Keratinocyte (primary cell): ENCODE data around the gene PTGDR. TPM values are rescaled to one million over a fixed set of nuclear protein-coding genes. Genes with fewer than 3 reads are reported as not detected.

Experiments used
- DNase-seq: peaks from one replicate; pipeline ENCODE4 v3.0.0-alpha.2; 2011; ENCODE audit warnings: low read depth, missing footprints, low spot score
- FAIRE-seq: peaks from 2 replicates; lab custom pipeline; 2011; peaks lifted over from hg19 to GRCh38; lab: Jason Lieb, UNC
- H2AFZ ChIP-seq: 2 replicates; pipeline ENCODE4 v1.6.0; 2012; ENCODE audit warnings: low read length, control low read depth, inconsistent platforms; ENCODE audit not compliant: control insufficient read depth
- H3K27ac ChIP-seq: 2 replicates; pipeline ENCODE4 v1.5.1; 2011; ENCODE audit warnings: low read length; ENCODE audit not compliant: control insufficient read depth, insufficient read depth
- H3K27me3 ChIP-seq: 3 replicates; pipeline ENCODE4 v1.6.0; 2011; ENCODE audit warnings: low read length; ENCODE audit not compliant: control insufficient read depth, insufficient read depth; ENCODE audit errors: extremely low read depth
- H3K36me3 ChIP-seq, 2 experiments: 2 replicates in 1 of 2; 3 replicates in 1 of 2; pipeline ENCODE4 v1.5.1; 2011; ENCODE audit warnings: low read length in 2 of 2, mild to moderate bottlenecking in 1 of 2; ENCODE audit not compliant: control insufficient read depth in 2 of 2, insufficient read depth in 2 of 2; ENCODE audit errors: extremely low read depth in 1 of 2
- H3K4me1 ChIP-seq: 3 replicates; pipeline ENCODE4 v1.5.1; 2011; ENCODE audit warnings: low read length; ENCODE audit not compliant: control insufficient read depth, insufficient read depth; ENCODE audit errors: extremely low read depth
- H3K4me2 ChIP-seq: 3 replicates; pipeline ENCODE4 v1.6.0; 2011; ENCODE audit warnings: low read depth, low read length; ENCODE audit not compliant: control insufficient read depth, insufficient read depth; ENCODE audit errors: extremely low read depth
- H3K4me3 ChIP-seq, 3 experiments: fragments of 200-600 bp in 1 of 3; sonication (generic) in 1 of 3; 2 replicates in 2 of 3; 3 replicates in 1 of 3; pipeline ENCODE4 v1.5.1; 2011 to 2016; ENCODE audit warnings: low read length in 3 of 3, mild to moderate bottlenecking in 3 of 3, control low read depth in 2 of 3, inconsistent platforms in 1 of 3, low read depth in 1 of 3, mixed read lengths in 1 of 3, mixed run types in 1 of 3, moderate library complexity in 1 of 3; ENCODE audit not compliant: control insufficient read depth in 2 of 3, insufficient read depth in 2 of 3; ENCODE audit errors: extremely low read depth in 1 of 3
- H3K79me2 ChIP-seq: 2 replicates; pipeline ENCODE4 v1.6.0; 2012; ENCODE audit warnings: low read length; ENCODE audit not compliant: control insufficient read depth, insufficient read depth
- H3K9ac ChIP-seq: 3 replicates; pipeline ENCODE4 v1.6.0; 2011; ENCODE audit warnings: low read length; ENCODE audit not compliant: control insufficient read depth, insufficient read depth; ENCODE audit errors: extremely low read depth
- H3K9me1 ChIP-seq: 3 replicates; pipeline ENCODE4 v1.6.0; 2011; ENCODE audit warnings: low read length; ENCODE audit not compliant: control insufficient read depth, insufficient read depth; ENCODE audit errors: extremely low read depth
- H3K9me3 ChIP-seq: 2 replicates; pipeline ENCODE4 v1.5.1; 2012; ENCODE audit warnings: low read depth, low read length; ENCODE audit not compliant: control insufficient read depth
- H4K20me1 ChIP-seq: 3 replicates; pipeline ENCODE4 v1.6.0; 2011; ENCODE audit warnings: low read length; ENCODE audit not compliant: control insufficient read depth, insufficient read depth; ENCODE audit errors: extremely low read depth
- EZH2 ChIP-seq: IDR thresholded peaks from one replicate; pipeline ENCODE4 v1.6.1; 2012; ENCODE audit warnings: inconsistent platforms, mild to moderate bottlenecking, low read length, moderate library complexity
- dilution Hi-C: fragments of 300-500 bp; cut with MboI; formaldehyde crosslinking; loops from one replicate; pipeline ENCODE4 v1.7.0; 2020; ENCODE audit warnings: low sequenced_read_pairs; ENCODE audit not compliant: extremely low pct_ligation_motif_present
- polyA plus RNA-seq, 5 experiments: library from polyadenylated mRNA; depleted of rRNA in 3 of 5; stranded (reverse) in 3 of 5; stranded (forward) in 1 of 5; unstranded in 1 of 5; fragments of >200 nt; gene quantifications; 1 replicate in 1 of 5; 2 replicates in 3 of 5; 3 replicates in 1 of 5; pipeline versions ENCODE4 v1.2.1 to v1.2.3, GENCODE V29; 2011 to 2012; ENCODE audit warnings: missing spikeins in 2 of 5, low read depth in 1 of 5, low replicate concordance in 1 of 5
- TF ChIP-seq, protein P1 (sequence below), 3 experiments: IDR thresholded peaks in 1 of 3; conservative IDR thresholded peaks in 1 of 3; optimal IDR thresholded peaks in 1 of 3; 2 replicates in 2 of 3; 3 replicates in 1 of 3; pipeline versions ENCODE3 to v1.5.1; 2011; ENCODE audit warnings: low read length in 3 of 3, mild to moderate bottlenecking in 3 of 3, moderate library complexity in 2 of 3, control low read depth in 1 of 3, inconsistent platforms in 1 of 3; ENCODE audit not compliant: insufficient read depth in 2 of 3; ENCODE audit errors: extremely low read depth in 1 of 3

Gene PTGDR
- polyA plus RNA-seq, 1 donor (not counting 4 experiments of a cell fraction or from before 2014, with no cell fraction given), result not detected

DNA sequence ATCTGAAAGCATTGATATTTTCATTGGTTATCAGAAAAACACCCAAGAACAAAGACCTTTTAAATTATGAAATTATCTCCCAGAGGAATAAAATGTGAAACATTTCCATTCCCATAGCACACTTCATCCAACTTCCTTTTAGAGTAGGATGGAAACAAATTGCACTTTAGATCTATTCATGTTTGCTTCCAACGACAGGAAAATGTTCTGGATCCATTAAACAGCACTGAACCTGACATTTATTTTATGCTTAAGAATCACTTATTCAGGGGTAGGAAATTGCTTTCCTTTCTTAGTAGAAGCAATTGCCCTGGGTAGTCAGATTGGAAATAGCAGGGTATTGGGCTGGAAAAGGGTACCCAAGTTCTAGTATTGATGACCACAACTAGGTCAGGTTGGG is 28.8 kb upstream of the PTGDR start:
- DNase-seq (no peak), FAIRE-seq (no peak)
- Histone ChIP-seq H3K27ac (no peak overlapping the region), H3K9me3 (no peaks in the 10 kb centered on the region), H3K36me3 (no peaks in the 10 kb centered on the region), H3K27me3 (peaks cover 23% of the 10 kb centered on the region), H4K20me1 (no peaks in the 10 kb centered on the region), H3K4me1 (no peaks in the 10 kb centered on the region), H3K79me2 (no peaks in the 10 kb centered on the region), H3K9me1 (no peaks in the 10 kb centered on the region), H2AFZ (no peak overlapping the region), H3K9ac (no peak overlapping the region), H3K4me2 (no peak overlapping the region), H3K4me3 (no peak overlapping the region)
- dilution Hi-C loops, result no loop called here
- no peak for TF ChIP-seq EZH2

DNA sequence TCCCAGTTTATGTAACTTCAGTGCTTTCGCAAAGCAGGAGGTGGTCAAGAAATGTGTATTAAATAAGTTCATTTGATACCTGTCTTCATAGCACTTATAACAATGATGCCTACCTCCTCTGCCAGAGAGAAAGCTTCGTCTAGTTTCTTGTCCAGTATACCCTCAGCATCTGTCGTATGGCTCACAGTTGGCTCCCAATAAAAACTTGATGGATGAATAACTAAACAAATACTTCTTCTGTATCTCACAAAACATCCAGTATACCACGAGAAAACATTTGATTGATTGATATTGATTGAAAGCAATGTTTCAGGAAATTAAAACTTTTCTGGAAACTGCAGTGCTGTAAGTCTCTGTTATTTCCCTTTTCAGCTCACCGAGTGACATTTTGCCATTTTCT is 26.9 kb upstream of the PTGDR start:
- H3K9me3 ChIP-seq, result no peaks in the 10 kb centered on the region
- no peak overlapping the region for H3K9ac ChIP-seq
- FAIRE-seq (no peak), DNase-seq (no peak)
- H3K27ac ChIP-seq, result no peak overlapping the region
- no peak overlapping the region for H2AFZ ChIP-seq
- peaks cover 15% of the 10 kb centered on the region for H3K27me3 ChIP-seq
- H3K4me2 ChIP-seq, result no peak overlapping the region
- TF ChIP-seq, protein P1, sequence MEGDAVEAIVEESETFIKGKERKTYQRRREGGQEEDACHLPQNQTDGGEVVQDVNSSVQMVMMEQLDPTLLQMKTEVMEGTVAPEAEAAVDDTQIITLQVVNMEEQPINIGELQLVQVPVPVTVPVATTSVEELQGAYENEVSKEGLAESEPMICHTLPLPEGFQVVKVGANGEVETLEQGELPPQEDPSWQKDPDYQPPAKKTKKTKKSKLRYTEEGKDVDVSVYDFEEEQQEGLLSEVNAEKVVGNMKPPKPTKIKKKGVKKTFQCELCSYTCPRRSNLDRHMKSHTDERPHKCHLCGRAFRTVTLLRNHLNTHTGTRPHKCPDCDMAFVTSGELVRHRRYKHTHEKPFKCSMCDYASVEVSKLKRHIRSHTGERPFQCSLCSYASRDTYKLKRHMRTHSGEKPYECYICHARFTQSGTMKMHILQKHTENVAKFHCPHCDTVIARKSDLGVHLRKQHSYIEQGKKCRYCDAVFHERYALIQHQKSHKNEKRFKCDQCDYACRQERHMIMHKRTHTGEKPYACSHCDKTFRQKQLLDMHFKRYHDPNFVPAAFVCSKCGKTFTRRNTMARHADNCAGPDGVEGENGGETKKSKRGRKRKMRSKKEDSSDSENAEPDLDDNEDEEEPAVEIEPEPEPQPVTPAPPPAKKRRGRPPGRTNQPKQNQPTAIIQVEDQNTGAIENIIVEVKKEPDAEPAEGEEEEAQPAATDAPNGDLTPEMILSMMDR (optimal IDR thresholded peaks at IDR 0.05 in 1 of 3, IDR thresholded peaks at IDR 0.05 in 1 of 3, conservative IDR thresholded peaks at IDR 0.05 in 1 of 3; ENCODE audit: extremely low read depth in 1 of 3, insufficient read depth in 2 of 3, low read length in 3 of 3), result no peak
- TF ChIP-seq EZH2, result no peak
- no peaks in the 10 kb centered on the region for H3K36me3 ChIP-seq
- no peaks in the 10 kb centered on the region for H3K4me1 ChIP-seq
- no peaks in the 10 kb centered on the region for H3K9me1 ChIP-seq
- dilution Hi-C loops, result no loop called here
- no peaks in the 10 kb centered on the region for H4K20me1 ChIP-seq
- H3K4me3 ChIP-seq, result no peak overlapping the region
- H3K79me2 ChIP-seq, result no peaks in the 10 kb centered on the region
